Upper lobe of right lung (tissue), 1 donor: ENCODE data around the gene EGFL7. TPM values are rescaled to one million over a fixed set of nuclear protein-coding genes. Genes with fewer than 3 reads are reported as not detected.

Experiments used
- ATAC-seq: fragments of 200-7000 bp; cut with Tn5 transposase; one replicate; pipeline ENCODE4 v1.9.1; 2020; ENCODE audit warnings: mild to moderate bottlenecking, moderate library complexity
- DNase-seq: peaks from one replicate; pipeline ENCODE4 v3.0.0-alpha.2; 2020
- H3K27ac ChIP-seq: fragments of 200-600 bp; one replicate; pipeline ENCODE4 v1.8.0; 2022
- H3K27me3 ChIP-seq: fragments of 200-600 bp; one replicate; pipeline ENCODE4 v1.8.0; 2022; ENCODE audit warnings: mild to moderate bottlenecking
- H3K36me3 ChIP-seq: fragments of 200-600 bp; one replicate; pipeline ENCODE4 v1.8.0; 2022
- H3K4me1 ChIP-seq: fragments of 200-600 bp; one replicate; pipeline ENCODE4 v1.8.0; 2022
- H3K4me3 ChIP-seq: fragments of 200-600 bp; one replicate; pipeline ENCODE4 v1.8.0; 2022; ENCODE audit warnings: mild to moderate bottlenecking
- H3K9me3 ChIP-seq: fragments of 200-600 bp; one replicate; pipeline ENCODE4 v1.8.0; 2022
- intact Hi-C: fragments of 100-400 bp; cut with DNase I; formaldehyde crosslinking; loops from one replicate; pipeline ENCODE4 v1.11.0; 2022
- total RNA-seq: library from RNA; stranded (reverse); fragmentation: NEBNext Ultra II Directional; extraction: Animal tissue kit (Norgen Biotek cat#: 25700); gene quantifications from one replicate; pipeline ENCODE4 v1.2.1, GENCODE V29; 2021
- TF ChIP-seq, protein P1 (sequence below): fragments of 200-600 bp; IDR thresholded peaks from one replicate; pipeline ENCODE4 v1.8.0; 2022; ENCODE audit warnings: antibody characterized with exemption
- donor health status: DM: no; HTN: yes; CAD: no; lungs with severe emphysema.

EGFL7 gene
- total RNA-seq, 1 donor from 2014 or later = 302 TPM

DNA sequence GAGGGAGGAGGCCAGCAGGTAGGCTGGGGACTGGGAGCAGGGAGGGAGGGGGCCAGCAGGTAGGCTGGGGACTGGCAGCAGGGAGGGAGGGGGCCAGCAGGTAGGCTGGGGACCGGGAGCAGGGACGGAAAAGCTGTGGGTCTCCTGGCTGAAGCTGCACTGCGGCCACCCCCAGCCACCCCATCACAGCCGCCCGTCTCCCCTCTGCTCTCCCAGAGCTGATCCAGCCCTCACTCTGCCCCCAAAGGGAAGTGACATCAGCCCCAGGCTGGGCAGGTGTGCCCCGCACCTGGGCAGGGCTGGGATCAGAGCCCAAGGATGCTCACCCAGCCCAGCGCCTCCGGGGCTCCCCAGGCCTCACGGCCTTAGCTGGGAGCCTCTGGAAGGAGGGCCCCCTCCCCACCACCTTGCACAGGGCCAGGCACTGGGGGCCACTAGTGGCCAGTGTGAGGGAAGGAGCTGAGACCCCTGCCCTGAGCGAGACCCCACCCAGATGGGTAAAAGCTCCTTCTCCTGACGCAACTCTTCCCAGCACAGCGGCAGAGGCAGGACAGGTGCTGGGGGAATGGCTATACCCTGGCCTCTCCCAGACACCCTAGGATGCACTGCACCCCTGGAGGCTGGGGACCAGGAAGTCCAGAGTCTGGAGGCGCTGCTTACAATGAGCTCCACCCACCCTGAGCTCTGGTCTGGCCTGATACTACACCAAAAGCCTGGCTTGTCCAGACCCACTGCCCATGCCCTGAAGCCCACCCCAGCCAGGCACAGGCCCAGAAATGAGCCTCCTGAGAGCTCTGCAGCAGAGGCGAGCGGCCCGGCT, 13.0 kb downstream of the EGFL7 start:
- H3K9me3 ChIP-seq = no peaks in the 10 kb centered on the region
- peak overlapping the region; percentile 2 for H3K27ac ChIP-seq
- intact Hi-C loops = no loop called here
- no peaks in the 10 kb centered on the region for H3K27me3 ChIP-seq
- H3K4me3 ChIP-seq = no peak overlapping the region
- DNase-seq (no peak), ATAC-seq (peak; percentile 23)
- H3K4me1 ChIP-seq = peaks cover 26% of the 10 kb centered on the region
- H3K36me3 ChIP-seq = peaks cover 23% of the 10 kb centered on the region
- TF ChIP-seq, protein P1, sequence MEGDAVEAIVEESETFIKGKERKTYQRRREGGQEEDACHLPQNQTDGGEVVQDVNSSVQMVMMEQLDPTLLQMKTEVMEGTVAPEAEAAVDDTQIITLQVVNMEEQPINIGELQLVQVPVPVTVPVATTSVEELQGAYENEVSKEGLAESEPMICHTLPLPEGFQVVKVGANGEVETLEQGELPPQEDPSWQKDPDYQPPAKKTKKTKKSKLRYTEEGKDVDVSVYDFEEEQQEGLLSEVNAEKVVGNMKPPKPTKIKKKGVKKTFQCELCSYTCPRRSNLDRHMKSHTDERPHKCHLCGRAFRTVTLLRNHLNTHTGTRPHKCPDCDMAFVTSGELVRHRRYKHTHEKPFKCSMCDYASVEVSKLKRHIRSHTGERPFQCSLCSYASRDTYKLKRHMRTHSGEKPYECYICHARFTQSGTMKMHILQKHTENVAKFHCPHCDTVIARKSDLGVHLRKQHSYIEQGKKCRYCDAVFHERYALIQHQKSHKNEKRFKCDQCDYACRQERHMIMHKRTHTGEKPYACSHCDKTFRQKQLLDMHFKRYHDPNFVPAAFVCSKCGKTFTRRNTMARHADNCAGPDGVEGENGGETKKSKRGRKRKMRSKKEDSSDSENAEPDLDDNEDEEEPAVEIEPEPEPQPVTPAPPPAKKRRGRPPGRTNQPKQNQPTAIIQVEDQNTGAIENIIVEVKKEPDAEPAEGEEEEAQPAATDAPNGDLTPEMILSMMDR = no peak

DNA sequence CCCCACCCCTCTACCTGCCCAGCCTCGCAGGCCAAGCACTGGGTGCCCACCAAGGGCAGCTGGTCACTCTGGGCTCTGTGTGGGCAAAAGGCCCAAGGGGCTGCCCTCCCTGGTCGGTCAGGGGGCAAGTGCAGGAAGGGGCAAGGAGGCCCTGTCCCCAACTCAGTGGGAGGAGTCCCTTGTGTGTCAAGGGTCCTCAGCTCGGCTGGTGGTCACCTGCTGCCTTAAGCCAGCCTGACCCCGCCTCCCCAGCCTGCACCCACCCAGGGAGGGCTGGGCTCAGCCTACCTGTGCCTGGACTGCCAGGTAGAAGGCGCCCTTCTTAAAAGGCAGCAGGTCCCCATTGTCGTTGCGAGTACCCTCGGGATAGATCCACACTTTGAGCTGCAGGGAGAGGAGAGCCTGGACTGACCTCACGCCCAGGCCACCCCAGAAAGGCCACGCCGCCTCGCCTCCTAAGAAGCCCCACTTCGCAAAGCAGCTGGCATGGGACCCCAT, 13.6 kb downstream of the EGFL7 start:
- Histone ChIP-seq H3K27me3 (no peaks in the 10 kb centered on the region), H3K27ac (no peak overlapping the region), H3K9me3 (no peaks in the 10 kb centered on the region), H3K4me1 (peaks cover 26% of the 10 kb centered on the region), H3K4me3 (no peak overlapping the region), H3K36me3 (peaks cover 23% of the 10 kb centered on the region)
- intact Hi-C loops = no loop called here
- no peak for ATAC-seq
- no peak for DNase-seq
- TF ChIP-seq, protein P1 = no peak

DNA sequence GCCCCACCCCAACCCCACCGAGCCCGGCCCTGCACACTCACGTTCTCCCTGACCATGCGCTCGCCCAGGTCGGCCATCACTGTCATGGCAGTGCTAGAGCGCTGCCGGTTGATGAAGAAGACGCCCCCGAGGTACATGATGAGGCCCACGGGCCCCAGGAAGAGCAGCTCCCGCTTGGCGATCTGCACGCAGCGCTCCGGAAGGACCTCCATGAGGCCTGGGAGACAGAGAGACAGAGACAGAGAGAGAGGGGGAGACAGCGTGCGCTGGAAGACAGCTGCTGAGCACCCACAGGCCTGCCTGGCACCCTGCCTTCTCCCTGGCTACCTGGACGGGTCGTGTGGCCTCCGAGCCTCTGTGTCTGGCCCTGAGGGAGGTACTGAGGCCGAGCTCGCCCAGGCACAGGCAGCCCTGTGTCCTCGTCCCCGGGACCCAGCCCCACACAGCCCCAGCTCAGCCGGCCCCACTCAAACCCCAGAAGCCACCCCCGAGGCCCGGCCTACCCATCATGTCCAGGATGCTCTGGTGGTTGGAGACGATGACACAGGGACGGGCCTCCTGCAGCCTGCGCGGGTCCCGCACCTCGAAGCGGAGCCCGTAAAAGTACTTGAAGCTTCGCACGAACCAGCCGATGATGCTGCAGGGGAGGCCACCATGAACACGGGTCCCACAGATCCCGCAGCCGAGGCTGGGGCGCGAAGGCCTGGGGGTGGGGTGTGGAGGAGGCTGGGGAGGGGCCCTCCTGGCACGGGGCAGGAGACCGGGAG, 14.4 kb downstream of the EGFL7 start:
- DNase-seq = no peak
- intact Hi-C loops = no loop called here
- peaks cover 23% of the 10 kb centered on the region for H3K4me1 ChIP-seq

DNA sequence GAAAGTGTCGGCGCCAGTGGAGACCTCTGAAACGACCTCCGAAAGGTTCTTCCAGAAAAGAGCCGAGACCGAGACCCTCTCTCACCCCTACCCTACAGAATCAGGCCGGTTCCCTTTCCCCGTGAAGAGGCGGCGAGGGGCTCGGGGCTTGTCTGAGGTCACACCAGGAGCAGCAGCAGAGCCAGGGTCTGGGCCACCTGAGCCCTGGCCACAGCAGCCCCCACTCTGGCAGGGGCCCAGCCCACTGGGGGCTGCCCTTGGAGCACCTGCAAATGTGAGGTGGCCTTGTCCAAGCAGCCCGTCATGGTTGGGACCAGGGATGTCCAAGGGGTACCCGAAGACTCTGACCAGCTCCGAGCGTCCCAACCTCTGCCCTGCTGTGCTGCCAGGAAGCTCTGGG, 15.3 kb downstream of the EGFL7 start:
- ATAC-seq (no peak), DNase-seq (no peak)
- Histone ChIP-seq H3K27me3 (no peaks in the 10 kb centered on the region), H3K27ac (no peak overlapping the region), H3K36me3 (peaks cover 23% of the 10 kb centered on the region), H3K9me3 (no peaks in the 10 kb centered on the region), H3K4me1 (peaks cover 23% of the 10 kb centered on the region), H3K4me3 (no peak overlapping the region)
- intact Hi-C loops = no loop called here
- TF ChIP-seq, protein P1 = no peak

More for the DNA sequence above, 14.4 kb downstream of the EGFL7 start:
- H3K4me3 ChIP-seq = no peak overlapping the region
- no peak for ATAC-seq
- H3K9me3 ChIP-seq = no peaks in the 10 kb centered on the region
- TF ChIP-seq, protein P1 = no peak
- H3K27me3 ChIP-seq = no peaks in the 10 kb centered on the region
- peaks cover 23% of the 10 kb centered on the region for H3K36me3 ChIP-seq
- no peak overlapping the region for H3K27ac ChIP-seq

DNA sequence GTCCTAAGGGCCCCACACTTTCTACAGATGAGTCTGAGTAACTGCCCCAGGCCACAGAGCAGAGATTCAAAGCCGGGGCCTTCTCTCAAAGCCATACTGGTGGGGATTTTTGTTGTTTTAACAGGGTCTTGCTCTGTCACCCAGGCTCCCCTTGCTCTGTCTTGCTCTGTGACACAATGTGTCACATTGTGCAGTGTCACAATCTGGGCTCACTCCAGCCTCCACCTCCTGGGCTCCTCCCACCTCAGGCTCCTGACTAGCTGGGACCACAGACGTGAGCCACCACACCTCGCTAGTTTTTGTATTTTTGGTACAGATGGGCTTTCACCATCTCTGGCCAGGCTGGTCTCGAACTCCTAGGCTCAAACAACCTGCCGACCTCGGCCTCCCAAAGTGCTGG, 15.9 kb downstream of the EGFL7 start:
- Histone ChIP-seq H3K36me3 (peaks cover 23% of the 10 kb centered on the region), H3K4me3 (no peak overlapping the region), H3K27ac (no peak overlapping the region), H3K27me3 (no peaks in the 10 kb centered on the region), H3K4me1 (peaks cover 23% of the 10 kb centered on the region), H3K9me3 (no peaks in the 10 kb centered on the region)
- intact Hi-C loops = no loop called here
- DNase-seq (no peak), ATAC-seq (no peak)
- TF ChIP-seq, protein P1 = no peak
